HEK293 (cell line): Measurements from ENCODE around the gene DDX31.

Experiments used
- CTCF ChIA-PET: fragments of 350-600 bp; formaldehyde crosslinking; extraction: SDS; loops from one replicate; lab custom pipeline; 2021; ENCODE audit warnings: antibody characterized with exemption; lab: Yijun Ruan, JAX
- POLR2A ChIA-PET: fragments of 300-600 bp; formaldehyde crosslinking; extraction: SDS; loops from one replicate; lab custom pipeline; 2020; ENCODE audit warnings: antibody characterized with exemption, inconsistent platforms; lab: Yijun Ruan, JAX
- H3K27ac ChIP-seq: fragments of 200-500 bp; sonication (Bioruptor generic); 2 replicates; pipeline ENCODE4 v1.5.1; 2014; ENCODE audit warnings: low read depth, low read length, control low read depth, inconsistent platforms; ENCODE audit errors: extremely low read depth
- H3K36me3 ChIP-seq, 2 experiments: fragments of 200-500 bp in 1 of 2; sonication (Bioruptor generic) in 1 of 2; 1 replicate in 1 of 2; 2 replicates in 1 of 2; pipeline ENCODE4 v1.5.1; 2014 to 2017; ENCODE audit warnings: inconsistent platforms in 2 of 2, low read length in 2 of 2; ENCODE audit not compliant: control insufficient read depth in 2 of 2, insufficient read depth in 1 of 2
- H3K4me1 ChIP-seq: fragments of 200-500 bp; sonication (Bioruptor generic); 2 replicates; pipeline ENCODE4 v1.5.1; 2014; ENCODE audit warnings: mild to moderate bottlenecking, low read length, inconsistent platforms; ENCODE audit not compliant: control insufficient read depth, insufficient read depth
- H3K4me3 ChIP-seq: 2 replicates; pipeline ENCODE4 v1.5.1; 2011; ENCODE audit warnings: low read depth, mild to moderate bottlenecking, control low read depth, low read length, moderate library complexity
- H3K9me3 ChIP-seq: fragments of 200-500 bp; sonication (Bioruptor generic); 2 replicates; pipeline ENCODE4 v1.5.1; 2014; ENCODE audit warnings: low read depth, low read length, inconsistent platforms; ENCODE audit not compliant: control insufficient read depth, insufficient read depth
- GFI1B ChIP-seq: fragments of 450-650 bp; formaldehyde crosslinking; IDR thresholded peaks from 2 replicates; pipeline ENCODE4 v1.5.1; 2016; ENCODE audit warnings: missing biosample characterization, missing genetic modification characterization
- GLIS1 ChIP-seq: fragments of 450-650 bp; formaldehyde crosslinking; IDR thresholded peaks from 2 replicates; pipeline ENCODE4 v1.5.1; 2016; ENCODE audit warnings: missing biosample characterization, missing genetic modification characterization
- IKZF3 ChIP-seq: fragments of 450-650 bp; IDR thresholded peaks from 2 replicates; pipeline ENCODE4 v1.5.0; 2018; ENCODE audit warnings: missing biosample characterization, mild to moderate bottlenecking, missing genetic modification characterization, moderate library complexity
- PRDM1 ChIP-seq: fragments of 450-650 bp; formaldehyde crosslinking; IDR thresholded peaks from 2 replicates; pipeline ENCODE4; 2016; ENCODE audit warnings: missing biosample characterization, missing genetic modification characterization
- ZBTB20 ChIP-seq: fragments of 450-650 bp; formaldehyde crosslinking; IDR thresholded peaks from 2 replicates; pipeline ENCODE4 v1.5.1; 2016; ENCODE audit warnings: missing biosample characterization, missing genetic modification characterization
- ZEB2 ChIP-seq: fragments of 450-650 bp; formaldehyde crosslinking; IDR thresholded peaks from 2 replicates; pipeline ENCODE4 v1.5.1; 2016; ENCODE audit warnings: missing biosample characterization, missing genetic modification characterization
- ZFP37 ChIP-seq: fragments of 450-650 bp; formaldehyde crosslinking; IDR thresholded peaks from 2 replicates; pipeline ENCODE4 v1.5.1; 2016; ENCODE audit warnings: missing biosample characterization, missing genetic modification characterization
- ZFP41 ChIP-seq: fragments of 450-650 bp; formaldehyde crosslinking; IDR thresholded peaks from 2 replicates; pipeline ENCODE4 v1.5.1; 2016; ENCODE audit warnings: missing biosample characterization, missing genetic modification characterization, borderline replicate concordance
- ZNF24 ChIP-seq: fragments of 450-650 bp; formaldehyde crosslinking; IDR thresholded peaks from 2 replicates; pipeline ENCODE4 v1.5.1; 2016; ENCODE audit warnings: missing biosample characterization, missing genetic modification characterization
- ZNF274 ChIP-seq, 2 experiments: fragments of 200-500 bp in 1 of 2; fragments of 450-650 bp in 1 of 2; sonication (Bioruptor generic) in 1 of 2; formaldehyde crosslinking in 1 of 2; IDR thresholded peaks; 2 replicates each; pipeline versions ENCODE4 v1.5.1 to v1.6.1; 2014 to 2016; ENCODE audit warnings: borderline replicate concordance in 1 of 2, inconsistent platforms in 1 of 2, low read length in 1 of 2, missing biosample characterization in 1 of 2, missing genetic modification characterization in 1 of 2
- ZNF416 ChIP-seq: fragments of 450-650 bp; formaldehyde crosslinking; IDR thresholded peaks from 2 replicates; pipeline ENCODE4 v1.5.1; 2016; ENCODE audit warnings: missing biosample characterization, missing genetic modification characterization
- ZNF555 ChIP-seq: fragments of 450-650 bp; formaldehyde crosslinking; conservative IDR thresholded peaks from 2 replicates; pipeline ENCODE4 v1.5.1; 2017; ENCODE audit warnings: missing biosample characterization, mild to moderate bottlenecking, missing genetic modification characterization, inconsistent platforms
- ZNF560 ChIP-seq: fragments of 450-650 bp; formaldehyde crosslinking; IDR thresholded peaks from 2 replicates; pipeline ENCODE4 v1.5.1; 2017; ENCODE audit warnings: missing biosample characterization, missing genetic modification characterization, borderline replicate concordance
- ZNF610 ChIP-seq: fragments of 450-650 bp; formaldehyde crosslinking; IDR thresholded peaks from 2 replicates; pipeline ENCODE4 v1.5.1; 2016; ENCODE audit warnings: missing biosample characterization, missing genetic modification characterization, borderline replicate concordance
- ZNF768 ChIP-seq: fragments of 450-650 bp; formaldehyde crosslinking; IDR thresholded peaks from 2 replicates; pipeline ENCODE4 v1.5.1; 2018; ENCODE audit warnings: missing biosample characterization, mild to moderate bottlenecking, missing genetic modification characterization
- TF ChIP-seq, protein P1 (sequence below): fragments of 450-650 bp; formaldehyde crosslinking; IDR thresholded peaks from 2 replicates; pipeline ENCODE4 v1.5.1; 2016; ENCODE audit warnings: missing biosample characterization, missing genetic modification characterization, borderline replicate concordance
- TF ChIP-seq, protein P2 (sequence below): fragments of 450-650 bp; formaldehyde crosslinking; IDR thresholded peaks from 2 replicates; pipeline ENCODE4 v1.5.1; 2017; ENCODE audit warnings: missing biosample characterization, missing genetic modification characterization
- TF ChIP-seq, protein P3 (sequence below): fragments of 450-650 bp; formaldehyde crosslinking; optimal IDR thresholded peaks from 2 replicates; pipeline ENCODE3; 2016; ENCODE audit warnings: missing biosample characterization, mild to moderate bottlenecking, missing genetic modification characterization
- TF ChIP-seq, protein P4 (sequence below): fragments of 450-650 bp; formaldehyde crosslinking; IDR thresholded peaks from 2 replicates; pipeline ENCODE4 v1.5.1; 2016; ENCODE audit warnings: missing biosample characterization, missing genetic modification characterization

Gene DDX31

DNA sequence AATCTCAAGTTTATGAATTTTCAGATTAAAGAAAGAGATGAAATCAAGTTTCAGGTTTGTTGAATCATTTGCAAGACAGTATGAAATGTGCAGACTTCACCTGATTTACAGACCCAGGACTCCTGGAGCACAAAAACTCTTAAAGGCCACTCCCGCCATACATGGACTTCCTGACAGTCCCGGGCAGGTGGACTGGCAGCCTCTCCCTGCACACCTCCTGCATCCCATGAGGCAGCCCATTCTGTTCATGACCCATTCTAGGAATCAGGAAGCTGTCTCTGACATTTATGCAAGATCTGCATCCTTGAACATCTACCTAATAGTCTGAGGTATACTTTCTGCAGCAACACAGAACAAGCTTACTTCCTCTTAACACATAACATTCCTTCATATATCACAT is 5.9 kb downstream of the DDX31 start:
- H3K4me1 ChIP-seq: no peaks in the 10 kb centered on the region
- no peaks in the 10 kb centered on the region for H3K9me3 ChIP-seq
- ChIA-PET POLR2A (no interaction called here), CTCF (interaction anchor here (0.6 to 1.0 kb wide), 3 partner anchors 11 to 135 kb away, joined by 3 read pairs; no protein-coding TSS in a partner anchor)
- H3K4me3 ChIP-seq: no peak overlapping the region
- H3K27ac ChIP-seq: no peak overlapping the region
- TF ChIP-seq ZNF555: no peak
- TF ChIP-seq GLIS1 (tag by site-specific recombination): no peak
- no peak for TF ChIP-seq ZNF274 (IDR thresholded peaks at IDR 0.05; ENCODE audit: low read length)
- TF ChIP-seq ZNF274 (tag by site-specific recombination; IDR thresholded peaks at IDR 0.05; ENCODE audit: borderline replicate concordance): no peak
- TF ChIP-seq, protein P1, sequence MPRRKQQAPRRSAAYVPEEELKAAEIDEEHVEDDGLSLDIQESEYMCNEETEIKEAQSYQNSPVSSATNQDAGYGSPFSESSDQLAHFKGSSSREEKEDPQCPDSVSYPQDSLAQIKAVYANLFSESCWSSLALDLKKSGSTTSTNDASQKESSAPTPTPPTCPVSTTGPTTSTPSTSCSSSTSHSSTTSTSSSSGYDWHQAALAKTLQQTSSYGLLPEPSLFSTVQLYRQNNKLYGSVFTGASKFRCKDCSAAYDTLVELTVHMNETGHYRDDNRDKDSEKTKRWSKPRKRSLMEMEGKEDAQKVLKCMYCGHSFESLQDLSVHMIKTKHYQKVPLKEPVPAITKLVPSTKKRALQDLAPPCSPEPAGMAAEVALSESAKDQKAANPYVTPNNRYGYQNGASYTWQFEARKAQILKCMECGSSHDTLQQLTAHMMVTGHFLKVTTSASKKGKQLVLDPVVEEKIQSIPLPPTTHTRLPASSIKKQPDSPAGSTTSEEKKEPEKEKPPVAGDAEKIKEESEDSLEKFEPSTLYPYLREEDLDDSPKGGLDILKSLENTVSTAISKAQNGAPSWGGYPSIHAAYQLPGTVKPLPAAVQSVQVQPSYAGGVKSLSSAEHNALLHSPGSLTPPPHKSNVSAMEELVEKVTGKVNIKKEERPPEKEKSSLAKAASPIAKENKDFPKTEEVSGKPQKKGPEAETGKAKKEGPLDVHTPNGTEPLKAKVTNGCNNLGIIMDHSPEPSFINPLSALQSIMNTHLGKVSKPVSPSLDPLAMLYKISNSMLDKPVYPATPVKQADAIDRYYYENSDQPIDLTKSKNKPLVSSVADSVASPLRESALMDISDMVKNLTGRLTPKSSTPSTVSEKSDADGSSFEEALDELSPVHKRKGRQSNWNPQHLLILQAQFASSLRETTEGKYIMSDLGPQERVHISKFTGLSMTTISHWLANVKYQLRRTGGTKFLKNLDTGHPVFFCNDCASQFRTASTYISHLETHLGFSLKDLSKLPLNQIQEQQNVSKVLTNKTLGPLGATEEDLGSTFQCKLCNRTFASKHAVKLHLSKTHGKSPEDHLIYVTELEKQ (tag by site-specific recombination): no peak
- no peak for TF ChIP-seq ZEB2 (tag by site-specific recombination)
- TF ChIP-seq ZBTB20 (tag by site-specific recombination): no peak
- no peak for TF ChIP-seq ZNF24 (tag by site-specific recombination)
- TF ChIP-seq, protein P2, sequence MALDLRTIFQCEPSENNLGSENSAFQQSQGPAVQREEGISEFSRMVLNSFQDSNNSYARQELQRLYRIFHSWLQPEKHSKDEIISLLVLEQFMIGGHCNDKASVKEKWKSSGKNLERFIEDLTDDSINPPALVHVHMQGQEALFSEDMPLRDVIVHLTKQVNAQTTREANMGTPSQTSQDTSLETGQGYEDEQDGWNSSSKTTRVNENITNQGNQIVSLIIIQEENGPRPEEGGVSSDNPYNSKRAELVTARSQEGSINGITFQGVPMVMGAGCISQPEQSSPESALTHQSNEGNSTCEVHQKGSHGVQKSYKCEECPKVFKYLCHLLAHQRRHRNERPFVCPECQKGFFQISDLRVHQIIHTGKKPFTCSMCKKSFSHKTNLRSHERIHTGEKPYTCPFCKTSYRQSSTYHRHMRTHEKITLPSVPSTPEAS: no peak
- no peak for TF ChIP-seq ZNF416 (tag by site-specific recombination)
- TF ChIP-seq ZNF768 (tag by site-specific recombination): no peak
- TF ChIP-seq IKZF3 (tag by site-specific recombination): no peak
- TF ChIP-seq PRDM1: no peak
- no peak for TF ChIP-seq ZNF610 (tag by site-specific recombination)
- TF ChIP-seq GFI1B (tag by site-specific recombination): no peak
- TF ChIP-seq ZFP41 (tag by site-specific recombination): no peak
- TF ChIP-seq, protein P3, sequence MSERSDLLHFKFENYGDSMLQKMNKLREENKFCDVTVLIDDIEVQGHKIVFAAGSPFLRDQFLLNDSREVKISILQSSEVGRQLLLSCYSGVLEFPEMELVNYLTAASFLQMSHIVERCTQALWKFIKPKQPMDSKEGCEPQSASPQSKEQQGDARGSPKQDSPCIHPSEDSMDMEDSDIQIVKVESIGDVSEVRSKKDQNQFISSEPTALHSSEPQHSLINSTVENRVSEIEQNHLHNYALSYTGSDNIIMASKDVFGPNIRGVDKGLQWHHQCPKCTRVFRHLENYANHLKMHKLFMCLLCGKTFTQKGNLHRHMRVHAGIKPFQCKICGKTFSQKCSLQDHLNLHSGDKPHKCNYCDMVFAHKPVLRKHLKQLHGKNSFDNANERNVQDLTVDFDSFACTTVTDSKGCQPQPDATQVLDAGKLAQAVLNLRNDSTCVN (tag by site-specific recombination): no peak
- TF ChIP-seq ZFP37 (tag by site-specific recombination): no peak
- TF ChIP-seq, protein P4, sequence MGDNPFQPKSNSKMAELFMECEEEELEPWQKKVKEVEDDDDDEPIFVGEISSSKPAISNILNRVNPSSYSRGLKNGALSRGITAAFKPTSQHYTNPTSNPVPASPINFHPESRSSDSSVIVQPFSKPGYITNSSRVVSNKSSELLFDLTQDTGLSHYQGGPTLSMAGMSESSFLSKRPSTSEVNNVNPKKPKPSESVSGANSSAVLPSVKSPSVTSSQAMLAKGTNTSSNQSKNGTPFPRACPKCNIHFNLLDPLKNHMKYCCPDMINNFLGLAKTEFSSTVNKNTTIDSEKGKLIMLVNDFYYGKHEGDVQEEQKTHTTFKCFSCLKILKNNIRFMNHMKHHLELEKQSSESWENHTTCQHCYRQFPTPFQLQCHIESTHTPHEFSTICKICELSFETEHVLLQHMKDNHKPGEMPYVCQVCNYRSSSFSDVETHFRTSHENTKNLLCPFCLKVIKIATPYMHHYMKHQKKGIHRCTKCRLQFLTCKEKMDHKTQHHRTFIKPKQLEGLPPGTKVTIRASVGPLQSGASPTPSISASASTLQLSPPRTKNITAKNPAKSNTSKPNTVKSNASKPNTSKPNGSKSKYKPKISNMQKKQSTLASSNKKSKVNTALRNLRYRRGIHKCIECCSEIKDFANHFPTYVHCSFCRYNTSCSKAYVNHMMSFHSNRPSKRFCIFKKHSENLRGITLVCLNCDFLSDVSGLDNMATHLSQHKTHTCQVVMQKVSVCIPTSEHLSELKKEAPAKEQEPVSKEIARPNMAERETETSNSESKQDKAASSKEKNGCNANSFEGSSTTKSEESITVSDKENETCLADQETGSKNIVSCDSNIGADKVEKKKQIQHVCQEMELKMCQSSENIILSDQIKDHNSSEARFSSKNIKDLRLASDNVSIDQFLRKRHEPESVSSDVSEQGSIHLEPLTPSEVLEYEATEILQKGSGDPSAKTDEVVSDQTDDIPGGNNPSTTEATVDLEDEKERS (tag by site-specific recombination): no peak
- TF ChIP-seq ZNF560: no peak
- peaks cover 4 to 39% of the 10 kb centered on the region in 2 experiments; a peak in 2 of 3 replicates for H3K36me3 ChIP-seq
